Middle frontal gyrus (tissue), 1 donor: ENCODE results near the gene RNPEPL1.

ENCODE experiments used
- DNase-seq: peaks from one replicate; pipeline ENCODE4 v3.0.0-alpha.2; 2015; ENCODE audit warnings: low spot score; ENCODE audit errors: extremely low spot score

RNPEPL1 gene

GRCh38 chr2:240624011-240624949 lies 56.0 kb downstream of the RNPEPL1 start:
- no peak for DNase-seq

- DNase-seq: no peak
Measured at GRCh38 chr2:240624950-240625621, 56.8 kb downstream of the RNPEPL1 start, which contains the start of gene GPR35. Gene GPR35, plus strand, starts transcription at chr2:240625480. Its CDS starts 4,473 bp downstream, at chr2:240629953.

GRCh38 chr2:240626531-240627300 lies 58.4 kb downstream of the RNPEPL1 start:
- no peak for DNase-seq

GRCh38 chr2:240627736-240628506 lies 59.6 kb downstream of the RNPEPL1 start:
- DNase-seq: no peak

GRCh38 chr2:240628507-240628807 lies 60.2 kb downstream of the RNPEPL1 start:
- DNase-seq: no peak

- DNase-seq: no peak
Measured at GRCh38 chr2:240628808-240629618, 60.7 kb downstream of the RNPEPL1 start.

GRCh38 chr2:240629619-240629967 lies 61.3 kb downstream of the RNPEPL1 start:
- DNase-seq: no peak

- no peak for DNase-seq
Measured at GRCh38 chr2:240629968-240630770, 61.9 kb downstream of the RNPEPL1 start.
